Gastroesophageal sphincter (tissue), 4 donors: ENCODE results near the gene CPT1B. TPM values are rescaled to one million over a fixed set of nuclear protein-coding genes. Genes with fewer than 3 reads are reported as not detected.
A peak's percentile ranks its signal among the peaks of the same experiment; 100 is the strongest.

Experiments used
- ATAC-seq: fragments of 150-250 bp; one replicate; pipeline ENCODE4 v1.9.1; 2016; ENCODE audit warnings: mild to moderate bottlenecking, moderate library complexity
- H3K27ac ChIP-seq, 4 donors: fragments of 200-600 bp; sonication (generic) in 3 of 4; 1 replicate in 3 of 4; 2 replicates in 1 of 4; pipeline ENCODE4 v1.5.1; 2016 to 2019
- H3K27me3 ChIP-seq: fragments of 200-600 bp; sonication (generic); one replicate; pipeline ENCODE4 v1.5.1; 2019
- H3K36me3 ChIP-seq, 2 donors: fragments of 200-600 bp; sonication (generic); one replicate each; pipeline ENCODE4 v1.5.1; 2019; ENCODE audit warnings: control low read depth in 1 of 2
- H3K4me1 ChIP-seq, 3 donors: fragments of 200-600 bp; sonication (generic); 1 replicate in 2 of 3; 2 replicates in 1 of 3; pipeline ENCODE4 v1.5.1; 2016 to 2019; ENCODE audit warnings: control low read depth in 2 of 3
- H3K4me3 ChIP-seq, 2 donors: fragments of 200-600 bp; sonication (generic); one replicate each; pipeline ENCODE4 v1.5.1; 2019; ENCODE audit warnings: mild to moderate bottlenecking in 1 of 2, moderate library complexity in 1 of 2
- H3K9me3 ChIP-seq, 3 donors: fragments of 200-600 bp; sonication (generic); one replicate each; pipeline ENCODE4 v1.5.1; 2017 to 2019; ENCODE audit warnings: control low read depth in 2 of 3
- CTCF ChIP-seq, 4 experiments: fragments of 200-600 bp in 2 of 4; fragments of 450-650 bp in 2 of 4; sonication (generic) in 1 of 4; IDR thresholded peaks; one replicate each; pipeline ENCODE4 v1.5.1; 2017 to 2019; ENCODE audit warnings: antibody characterized with exemption in 4 of 4, mild to moderate bottlenecking in 2 of 4, moderate library complexity in 2 of 4
- EP300 ChIP-seq: sonication (generic); formaldehyde crosslinking; IDR thresholded peaks from one replicate; pipeline ENCODE4 v1.6.1; 2017; ENCODE audit warnings: antibody characterized with exemption, mild to moderate bottlenecking
- POLR2A ChIP-seq, 2 donors: fragments of 450-650 bp; IDR thresholded peaks; one replicate each; pipeline ENCODE4 v1.6.1; 2017; ENCODE audit warnings: antibody characterized with exemption in 2 of 2, mild to moderate bottlenecking in 2 of 2, moderate library complexity in 1 of 2
- POLR2AphosphoS5 ChIP-seq: sonication (generic); formaldehyde crosslinking; IDR thresholded peaks from one replicate; pipeline ENCODE4 v1.6.1; 2017; ENCODE audit warnings: antibody characterized with exemption
- WGBS, 2 donors: methylation state at CpG; one replicate each; pipeline ENCODE4 v1.1.5; 2018; ENCODE audit warnings: low coverage in 1 of 2; 5-methylcytosine and 5-hydroxymethylcytosine counted together
- total RNA-seq, 4 donors: library from RNA; depleted of rRNA; stranded (reverse); fragments of >200 nt; gene quantifications; one replicate each; pipeline ENCODE4 v1.1.0, GENCODE V29; 2016

The CPT1B gene
- total RNA-seq, 4 donors from 2014 or later = 3.1 to 13.4 (median 6.5) TPM

- ATAC-seq = peak; percentile 96
- H3K36me3 ChIP-seq = peaks cover 0 to 5% of the 10 kb centered on the region in 2 donors
- H3K4me1 ChIP-seq = peaks cover 0 to 22% (median 7%) of the 10 kb centered on the region in 3 donors
- H3K27me3 ChIP-seq = no peaks in the 10 kb centered on the region
- H3K4me3 ChIP-seq = peak within 1 kb of the TSS; percentile 42 to 61
- TF ChIP-seq POLR2A (IDR thresholded peaks at IDR 0.05) (peak in 1 of 2 donors; percentile 41), EP300 (no peak), CTCF (IDR thresholded peaks at IDR 0.05) (peak in 3 of 4 experiments; percentile 95 to 97 (median 96)), POLR2AphosphoS5 (peak; percentile 61)
- 1% methylated on average over 27 of the region's 61 CpGs; no CpG with 5 or more reads in 1 of the 2 donors for WGBS, 2 donors
- H3K9me3 ChIP-seq = no peaks in the 10 kb centered on the region
- peak within 1 kb of the TSS in 3 of 4 donors; percentile 68 to 77 (median 72) for H3K27ac ChIP-seq
Measured at GRCh38 chr22:50562523-50563412, 15.5 kb downstream of the CPT1B start, which contains the start of gene SYCE3. SYCE3 (minus strand) TSS chr22:50562919; CDS start chr22:50556405, 6,514 bp downstream.

DNA sequence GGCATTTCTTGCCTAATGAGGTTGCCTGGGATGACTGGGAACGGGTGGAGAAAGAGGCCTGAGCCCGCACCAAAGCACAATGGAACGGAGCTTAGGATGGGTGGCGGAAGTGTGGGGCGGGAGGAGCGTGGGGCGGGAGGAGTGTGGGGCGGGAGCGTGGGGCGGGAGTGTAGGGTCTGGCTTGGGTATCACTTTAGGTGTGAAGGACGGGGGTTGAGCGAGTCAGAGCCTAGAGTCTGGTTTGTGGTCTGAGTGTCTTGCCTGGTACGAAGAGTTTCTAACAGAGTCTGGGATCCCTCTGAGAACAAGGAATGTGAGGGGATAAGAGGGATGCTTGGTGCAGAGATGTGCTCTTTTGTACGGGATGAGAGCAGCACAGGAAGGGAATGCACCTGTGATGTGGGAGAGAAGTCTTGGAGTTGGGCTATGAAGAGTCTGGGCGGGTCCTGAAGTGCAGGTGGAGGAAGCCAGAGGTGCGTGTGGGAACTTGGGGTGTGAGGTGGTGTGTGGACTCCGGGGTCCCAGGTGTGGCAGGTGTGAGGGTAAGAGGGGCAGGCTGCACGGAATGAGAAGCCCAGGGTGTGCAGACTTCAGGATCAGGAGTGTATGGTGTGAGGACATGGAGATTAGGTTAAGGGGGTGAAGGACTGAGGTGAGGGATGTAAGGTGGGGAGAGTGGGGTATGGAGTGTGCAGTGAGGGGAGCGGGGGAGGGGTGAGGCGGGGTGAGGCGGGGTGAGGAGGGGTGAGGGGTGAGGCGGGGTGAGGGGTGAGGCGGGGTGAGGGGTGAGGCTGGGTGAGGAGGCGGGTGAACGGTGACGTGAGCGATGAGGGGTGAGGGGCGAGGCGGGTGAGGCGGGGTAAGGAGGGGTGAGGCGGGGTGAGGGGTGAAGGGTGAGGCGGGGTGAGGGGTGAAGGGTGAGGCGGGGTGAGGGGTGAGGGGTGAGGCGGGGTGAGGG, 16.5 kb downstream of the CPT1B start:
- peaks cover 0 to 22% (median 7%) of the 10 kb centered on the region in 3 donors for H3K4me1 ChIP-seq
- no peaks in the 10 kb centered on the region for H3K36me3 ChIP-seq
- H3K27ac ChIP-seq = no peak overlapping the region
- H3K9me3 ChIP-seq = no peaks in the 10 kb centered on the region
- WGBS, 2 donors = 57 to 76% methylated on average over 4 to 10 of the region's 34 CpGs
- H3K27me3 ChIP-seq = no peaks in the 10 kb centered on the region
- no peak for TF ChIP-seq CTCF (IDR thresholded peaks at IDR 0.05)
- no peak for ATAC-seq
- H3K4me3 ChIP-seq = no peak overlapping the region

DNA sequence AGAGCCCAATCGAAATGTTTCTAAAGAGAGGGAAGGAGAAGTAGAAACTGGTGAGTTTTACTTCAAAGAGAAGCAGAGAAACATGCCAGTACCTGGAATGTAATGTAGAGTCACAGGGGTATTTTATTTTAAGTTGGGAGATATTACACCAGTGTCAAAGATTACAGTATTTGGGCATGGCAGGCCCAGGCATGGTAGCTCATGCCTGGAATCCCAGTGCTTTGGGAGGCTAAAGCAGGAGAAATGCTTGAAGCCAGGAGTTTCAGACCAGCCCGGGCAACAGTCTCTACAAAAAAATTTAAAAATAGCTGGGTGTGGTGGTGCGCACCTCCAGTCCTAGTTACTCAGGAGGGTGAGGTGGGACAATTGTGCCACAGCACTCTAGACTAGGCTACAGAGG, 18.2 kb downstream of the CPT1B start:
- Histone ChIP-seq H3K4me3 (no peak overlapping the region), H3K4me1 (peaks cover 0 to 22% (median 7%) of the 10 kb centered on the region in 3 donors), H3K27ac (no peak overlapping the region), H3K27me3 (no peaks in the 10 kb centered on the region), H3K9me3 (no peaks in the 10 kb centered on the region), H3K36me3 (no peaks in the 10 kb centered on the region)
- no peak for TF ChIP-seq CTCF (IDR thresholded peaks at IDR 0.05)
- ATAC-seq = no peak
- WGBS, 2 donors = 91% methylated on average over 3 of the region's 3 CpGs; no CpG with 5 or more reads in 1 of the 2 donors

DNA sequence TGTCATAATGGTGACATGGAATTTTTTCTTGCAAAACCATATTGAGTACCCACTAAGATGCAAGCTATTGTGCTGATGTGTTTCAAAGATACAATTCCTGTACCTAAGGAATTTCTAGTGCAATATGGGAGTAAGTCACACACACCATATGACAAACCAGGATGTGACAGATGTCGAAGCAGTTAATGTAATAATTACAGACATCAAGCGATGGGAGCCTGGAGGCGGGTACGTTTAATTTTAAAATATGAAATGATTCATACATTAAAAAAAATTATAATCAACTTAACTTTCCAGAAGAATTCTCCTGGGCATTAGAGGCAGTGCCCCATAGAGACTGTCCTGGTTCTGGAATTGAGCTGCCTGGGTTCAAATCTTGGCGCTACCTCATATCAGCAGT, 21.5 kb downstream of the CPT1B start:
- TF ChIP-seq CTCF (IDR thresholded peaks at IDR 0.05) (no peak), POLR2A (IDR thresholded peaks at IDR 0.05) (no peak), EP300 (no peak), POLR2AphosphoS5 (no peak)
- no peak for ATAC-seq
- Histone ChIP-seq H3K27ac (no peak overlapping the region), H3K9me3 (no peaks in the 10 kb centered on the region), H3K4me3 (no peak overlapping the region), H3K4me1 (no peaks in the 10 kb centered on the region), H3K27me3 (peaks cover 13% of the 10 kb centered on the region), H3K36me3 (no peaks in the 10 kb centered on the region)
- WGBS, 2 donors = 80 to 87% methylated on average over 5 of the region's 5 CpGs
